Activated CD4-positive, alpha-beta memory T cell treated with anti-CD3 and anti-CD28 coated beads for 36 hours (primary cell): ENCODE measurements around the gene ATP2A2. TPM values are rescaled to one million over a fixed set of nuclear protein-coding genes. Genes with fewer than 3 reads are reported as not detected.

ENCODE experiments used
- CTCF ChIA-PET: fragments of 350-600 bp; sonication (Branson Sonifier 250); formaldehyde crosslinking; loops from one replicate; lab custom pipeline; 2021; ENCODE audit warnings: antibody characterized with exemption, inconsistent platforms; lab: Charles Lee
- POLR2A ChIA-PET: fragments of 350-600 bp; sonication (Branson Sonifier 250); formaldehyde crosslinking; loops from one replicate; lab custom pipeline; 2021; ENCODE audit warnings: antibody characterized with exemption; lab: Charles Lee
- DNase-seq: peaks from one replicate; pipeline ENCODE4 v3.0.0-alpha.2; 2020
- H3K27ac Mint-ChIP-seq: one replicate; pipeline ENCODE4 v1.8.0; 2021; ENCODE audit warnings: mixed read lengths
- H3K27me3 Mint-ChIP-seq: one replicate; pipeline ENCODE4 v1.8.0; 2021; ENCODE audit warnings: mixed read lengths
- H3K36me3 Mint-ChIP-seq: one replicate; pipeline ENCODE4 v1.8.0; 2021; ENCODE audit warnings: mixed read lengths
- H3K4me1 Mint-ChIP-seq: one replicate; pipeline ENCODE4 v1.8.0; 2021; ENCODE audit warnings: low read depth, mixed read lengths
- H3K4me3 Mint-ChIP-seq: one replicate; pipeline ENCODE4 v1.8.0; 2021; ENCODE audit warnings: mild to moderate bottlenecking, mixed read lengths
- H3K9me3 Mint-ChIP-seq: one replicate; pipeline ENCODE4 v1.8.0; 2021; ENCODE audit warnings: mixed read lengths
- intact Hi-C: fragments of 100-400 bp; cut with micrococcal nuclease; formaldehyde crosslinking; loops from one replicate; pipeline ENCODE4 v1.15.1; 2023
- total RNA-seq, 2 experiments: library from RNA; stranded (reverse); gene quantifications; one replicate each; pipeline ENCODE4 v1.2.3, GENCODE V29; 2021

Gene ATP2A2
- total RNA-seq, 2 experiments from 2014 or later, result 144 to 152 TPM

GRCh38 chr12:110345963-110346362, 64.9 kb downstream of the ATP2A2 start:
- CTCF ChIA-PET, result no interaction called here

GRCh38 chr12:110347767-110348166, 66.7 kb downstream of the ATP2A2 start:
- Mint-ChIP-seq H3K4me1 (peaks cover 23% of the 10 kb centered on the region), H3K4me3 (no peak overlapping the region), H3K27me3 (no peaks in the 10 kb centered on the region), H3K27ac (no peak overlapping the region), H3K9me3 (no peaks in the 10 kb centered on the region), H3K36me3 (peaks cover 55% of the 10 kb centered on the region)
- intact Hi-C loops, result no loop called here
- no peak for DNase-seq
- POLR2A ChIA-PET, result no interaction called here
- CTCF ChIA-PET, result interaction anchor here (0.5 kb wide), 1 partner anchor 428 kb away, joined by 3 read pairs; no protein-coding TSS in a partner anchor

More at GRCh38 chr12:110345963-110346362, 64.9 kb downstream of the ATP2A2 start:
- no peak for DNase-seq
- H3K4me1 Mint-ChIP-seq, result peaks cover 23% of the 10 kb centered on the region
- no peaks in the 10 kb centered on the region for H3K9me3 Mint-ChIP-seq
- no peaks in the 10 kb centered on the region for H3K27me3 Mint-ChIP-seq
- H3K27ac Mint-ChIP-seq, result no peak overlapping the region
- intact Hi-C loops, result no loop called here
- H3K4me3 Mint-ChIP-seq, result no peak overlapping the region
- peaks cover 65% of the 10 kb centered on the region for H3K36me3 Mint-ChIP-seq
- POLR2A ChIA-PET, result no interaction called here

GRCh38 chr12:110348431-110349059, 67.5 kb downstream of the ATP2A2 start:
- DNase-seq, result no peak
- H3K36me3 Mint-ChIP-seq, result peaks cover 50% of the 10 kb centered on the region
- H3K4me3 Mint-ChIP-seq, result no peak overlapping the region
- POLR2A ChIA-PET, result interaction anchor here (1.1 kb wide), 1 partner anchor 68 kb away, joined by 3 read pairs; no protein-coding TSS in a partner anchor
- H3K27me3 Mint-ChIP-seq, result no peaks in the 10 kb centered on the region
- H3K9me3 Mint-ChIP-seq, result no peaks in the 10 kb centered on the region
- intact Hi-C loops, result no loop called here
- CTCF ChIA-PET, result interaction anchor here (1.1 to 3.2 kb wide), 2 partner anchors 10 to 83 kb away, joined by 4 to 20 read pairs; no protein-coding TSS in a partner anchor
- H3K4me1 Mint-ChIP-seq, result peaks cover 23% of the 10 kb centered on the region
- H3K27ac Mint-ChIP-seq, result peak overlapping the region; percentile 51

DNA sequence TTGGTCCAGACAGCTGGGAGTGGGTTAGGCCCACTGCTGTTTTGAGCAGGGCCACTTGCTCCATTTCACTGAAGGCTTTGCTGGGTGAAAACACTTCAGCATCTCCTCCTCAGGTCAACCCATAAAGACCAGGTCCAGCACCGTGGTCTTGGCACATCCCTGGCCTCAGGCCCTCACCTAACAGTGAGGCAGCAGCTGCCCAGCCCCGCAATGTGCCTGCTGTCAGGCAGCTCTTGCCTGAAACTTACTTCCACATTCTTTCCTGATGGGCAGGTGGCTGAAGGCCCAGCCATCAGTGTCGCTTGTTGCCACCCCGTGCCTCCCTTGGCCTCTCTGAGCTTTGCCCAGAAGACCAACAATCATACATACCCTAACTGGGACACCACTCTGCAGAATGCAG, 68.0 kb downstream of the ATP2A2 start:
- Mint-ChIP-seq H3K4me3 (no peak overlapping the region), H3K36me3 (peaks cover 45% of the 10 kb centered on the region)

DNA sequence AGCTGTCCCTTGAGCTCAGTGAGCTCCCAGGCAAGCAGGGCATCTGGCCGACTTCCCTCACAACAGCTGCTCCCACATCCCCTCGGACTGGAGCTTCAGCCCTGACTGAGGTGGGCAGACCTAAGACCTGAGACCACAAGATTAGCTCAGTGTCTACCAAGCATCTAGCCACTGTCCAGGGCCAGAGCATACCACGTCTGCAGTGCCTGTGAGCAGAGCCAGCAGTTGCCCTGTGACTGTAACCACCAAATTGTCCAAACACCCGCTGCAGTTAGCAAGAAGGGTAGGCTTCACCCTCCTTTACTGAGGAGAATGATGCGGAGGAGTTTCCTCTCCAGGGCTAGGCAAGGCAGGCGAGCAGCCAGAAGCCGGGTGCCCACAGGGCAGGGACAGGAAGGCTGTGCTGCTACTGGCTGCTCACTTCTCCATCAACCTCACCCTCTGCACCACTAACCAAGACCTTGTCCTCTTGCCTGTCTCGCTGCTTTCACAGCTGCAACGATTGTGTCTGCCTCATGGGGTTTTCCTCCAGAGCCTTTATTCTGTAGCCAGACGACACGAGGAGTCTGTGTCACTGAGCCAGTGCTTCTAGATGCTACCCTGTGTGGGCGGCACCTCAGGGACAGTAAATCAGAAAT, 68.6 kb downstream of the ATP2A2 start:
- peak overlapping the region; percentile 60 for H3K27ac Mint-ChIP-seq
- ChIA-PET POLR2A (interaction anchor here (1.1 kb wide), 1 partner anchor 69 kb away, joined by 3 read pairs; no protein-coding TSS in a partner anchor), CTCF (interaction anchor here (0.9 to 3.2 kb wide), 3 partner anchors 9 to 82 kb away, joined by 3 to 20 read pairs (median 4); no protein-coding TSS in a partner anchor)
- intact Hi-C loops, result loop anchor here (5.0 kb wide), 1 partner anchor 53 kb away; the partner anchor contains the start of gene ANAPC7
- peaks cover 29% of the 10 kb centered on the region for H3K4me1 Mint-ChIP-seq
- H3K9me3 Mint-ChIP-seq, result no peaks in the 10 kb centered on the region
- no peaks in the 10 kb centered on the region for H3K27me3 Mint-ChIP-seq
- H3K4me3 Mint-ChIP-seq, result no peak overlapping the region
- H3K36me3 Mint-ChIP-seq, result peaks cover 42% of the 10 kb centered on the region
- DNase-seq, result peak; percentile 69

More for the DNA sequence above, 68.0 kb downstream of the ATP2A2 start:
- POLR2A ChIA-PET, result interaction anchor here (1.1 kb wide), 1 partner anchor 69 kb away, joined by 3 read pairs; no protein-coding TSS in a partner anchor
- H3K27me3 Mint-ChIP-seq, result no peaks in the 10 kb centered on the region
- DNase-seq, result no peak
- no peaks in the 10 kb centered on the region for H3K9me3 Mint-ChIP-seq
- intact Hi-C loops, result no loop called here
- CTCF ChIA-PET, result interaction anchor here (1.1 to 3.2 kb wide), 2 partner anchors 9 to 82 kb away, joined by 4 to 20 read pairs; no protein-coding TSS in a partner anchor
- H3K4me1 Mint-ChIP-seq, result peaks cover 25% of the 10 kb centered on the region
- peak overlapping the region; percentile 60 for H3K27ac Mint-ChIP-seq

GRCh38 chr12:110351119-110351518, 70.1 kb downstream of the ATP2A2 start:
- Mint-ChIP-seq H3K4me1 (peaks cover 35% of the 10 kb centered on the region), H3K9me3 (no peaks in the 10 kb centered on the region), H3K27ac (no peak overlapping the region), H3K4me3 (no peak overlapping the region), H3K36me3 (peaks cover 30% of the 10 kb centered on the region), H3K27me3 (no peaks in the 10 kb centered on the region)
- no peak for DNase-seq
- intact Hi-C loops, result loop anchor here (5.0 kb wide), 1 partner anchor 51 kb away; the partner anchor contains the start of gene ANAPC7
- CTCF ChIA-PET, result interaction anchor here (3.2 kb wide), 1 partner anchor 80 kb away, joined by 20 read pairs; no protein-coding TSS in a partner anchor
- POLR2A ChIA-PET, result no interaction called here

DNA sequence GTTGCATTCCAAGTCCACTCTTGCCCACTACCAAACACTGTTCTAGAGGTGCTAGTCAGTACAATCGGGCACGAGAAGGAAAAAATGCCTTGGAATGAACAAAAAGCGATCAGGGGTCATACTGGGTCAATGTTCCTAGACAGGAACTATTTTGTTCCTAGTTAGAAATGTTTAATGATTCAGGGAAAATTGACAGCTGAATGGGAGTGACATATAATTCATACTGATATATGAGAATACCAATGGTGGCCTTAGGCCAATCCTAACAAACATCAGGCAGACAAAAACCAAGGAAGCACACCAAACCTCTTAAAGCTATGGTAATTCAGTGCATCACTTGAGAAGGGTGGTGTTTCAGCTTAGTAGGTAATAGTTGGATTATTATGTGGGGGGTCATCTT, 71.4 kb downstream of the ATP2A2 start:
- POLR2A ChIA-PET, result no interaction called here
- Mint-ChIP-seq H3K4me3 (no peak overlapping the region), H3K36me3 (peaks cover 20% of the 10 kb centered on the region), H3K9me3 (no peaks in the 10 kb centered on the region), H3K4me1 (peaks cover 35% of the 10 kb centered on the region), H3K27ac (no peak overlapping the region), H3K27me3 (no peaks in the 10 kb centered on the region)
- intact Hi-C loops, result loop anchor here (5.0 kb wide), 1 partner anchor 50 kb away; the partner anchor contains the start of gene ANAPC7
- DNase-seq, result no peak
- CTCF ChIA-PET, result interaction anchor here (1.6 to 3.0 kb wide), 2 partner anchors 50 to 79 kb away, joined by 3 to 29 read pairs; no protein-coding TSS in a partner anchor

DNA sequence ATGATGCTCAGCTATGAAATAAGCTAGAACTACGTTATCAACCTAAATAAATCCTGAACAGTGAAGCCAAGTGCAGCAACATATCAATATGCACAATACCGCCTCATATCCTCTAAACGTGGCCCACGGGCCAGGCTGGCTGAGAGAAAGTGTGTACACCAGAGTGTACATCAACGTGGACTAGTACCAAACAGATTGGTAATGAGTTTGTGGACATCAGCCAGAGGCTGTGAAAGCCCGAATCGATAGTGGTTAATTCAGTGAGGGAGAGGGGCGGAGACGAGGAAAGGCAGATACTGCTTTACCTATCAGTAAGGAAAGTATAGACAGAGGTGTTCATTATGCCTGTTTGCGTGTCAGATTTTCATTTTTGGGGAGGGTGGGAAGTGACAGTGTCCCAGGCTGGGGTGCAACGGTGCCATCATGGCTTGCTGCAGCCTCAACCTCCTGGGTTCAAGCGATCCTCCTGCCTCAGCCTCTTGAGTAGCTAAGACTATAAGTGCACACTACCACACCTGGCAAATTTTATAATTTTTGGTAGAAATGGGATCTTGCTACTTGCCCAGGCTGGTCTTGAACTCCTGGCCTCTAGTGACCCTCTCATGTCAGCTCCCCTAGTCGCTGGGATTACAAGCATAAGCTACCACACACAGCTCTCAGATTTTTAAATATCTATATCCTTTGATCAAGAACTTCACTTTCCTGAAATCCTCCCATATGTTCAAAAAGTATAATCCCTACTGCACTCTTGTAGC, 72.3 kb downstream of the ATP2A2 start:
- CTCF ChIA-PET, result interaction anchor here (0.9 to 3.0 kb wide), 3 partner anchors 49 to 254 kb away, joined by 3 to 29 read pairs (median 3); no protein-coding TSS in a partner anchor

DNA sequence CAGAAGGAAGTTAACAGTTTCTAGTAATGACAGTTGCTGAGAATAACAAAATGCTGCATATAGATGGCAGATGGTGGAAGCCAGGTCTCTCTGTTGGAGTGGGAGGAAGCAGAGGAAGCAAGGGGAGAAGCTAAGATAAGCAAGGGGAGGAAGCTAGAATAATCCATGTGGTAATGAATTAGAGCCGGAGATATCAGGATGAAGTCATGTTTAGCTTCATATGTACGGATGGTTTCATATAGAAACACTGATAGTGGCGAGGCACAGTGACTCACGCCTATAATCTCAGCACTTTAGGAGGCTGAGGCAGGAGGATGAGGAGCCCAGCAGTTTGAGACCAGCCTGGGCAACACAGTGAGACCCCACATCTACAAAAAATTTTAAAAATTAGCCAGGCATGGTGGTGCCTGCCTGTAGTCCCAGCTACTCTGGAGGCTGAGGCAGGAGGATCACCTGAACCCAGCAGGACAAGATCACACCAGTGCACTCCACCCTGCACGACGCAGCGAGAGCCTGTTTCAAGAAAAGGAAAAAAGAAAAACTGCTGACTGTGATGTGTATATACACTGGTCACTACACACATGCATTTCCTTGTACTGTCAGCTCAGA, 73.2 kb downstream of the ATP2A2 start:
- H3K4me3 Mint-ChIP-seq, result no peak overlapping the region
- CTCF ChIA-PET, result interaction anchor here (0.7 to 3.0 kb wide), 3 partner anchors 77 to 255 kb away, joined by 3 to 29 read pairs (median 3); no protein-coding TSS in a partner anchor
- H3K27ac Mint-ChIP-seq, result no peak overlapping the region
- no peaks in the 10 kb centered on the region for H3K9me3 Mint-ChIP-seq
- peaks cover 10% of the 10 kb centered on the region for H3K36me3 Mint-ChIP-seq
- DNase-seq, result no peak
- intact Hi-C loops, result loop anchor here (5.0 kb wide), 1 partner anchor 48 kb away; the partner anchor contains the start of gene ANAPC7
- POLR2A ChIA-PET, result no interaction called here
- peaks cover 24% of the 10 kb centered on the region for H3K4me1 Mint-ChIP-seq
- no peaks in the 10 kb centered on the region for H3K27me3 Mint-ChIP-seq

More for the DNA sequence above, 72.3 kb downstream of the ATP2A2 start:
- no peak overlapping the region for H3K4me3 Mint-ChIP-seq
- H3K9me3 Mint-ChIP-seq, result no peaks in the 10 kb centered on the region
- POLR2A ChIA-PET, result no interaction called here
- intact Hi-C loops, result loop anchor here (5.0 kb wide), 1 partner anchor 49 kb away; the partner anchor contains the start of gene ANAPC7
- peaks cover 12% of the 10 kb centered on the region for H3K36me3 Mint-ChIP-seq
- H3K27ac Mint-ChIP-seq, result no peak overlapping the region
- DNase-seq, result no peak
- H3K4me1 Mint-ChIP-seq, result peaks cover 33% of the 10 kb centered on the region
- no peaks in the 10 kb centered on the region for H3K27me3 Mint-ChIP-seq

- intact Hi-C loops, result loop anchor here (1.0 kb wide), 1 partner anchor 76 kb away; no protein-coding TSS in a partner anchor
- no peaks in the 10 kb centered on the region for H3K27me3 Mint-ChIP-seq
- no peaks in the 10 kb centered on the region for H3K9me3 Mint-ChIP-seq
- H3K27ac Mint-ChIP-seq, result no peak overlapping the region
- DNase-seq, result peak; percentile 56
- ChIA-PET CTCF (interaction anchor here (3.0 kb wide), 1 partner anchor 76 kb away, joined by 29 read pairs; no protein-coding TSS in a partner anchor), POLR2A (no interaction called here)
- no peak overlapping the region for H3K4me3 Mint-ChIP-seq
- H3K36me3 Mint-ChIP-seq, result peaks cover 5% of the 10 kb centered on the region
- H3K4me1 Mint-ChIP-seq, result peaks cover 16% of the 10 kb centered on the region
Measured at GRCh38 chr12:110355073-110355472, 74.0 kb downstream of the ATP2A2 start.
